IPS-20b (cell line): ENCODE measurements around the gene FANCC.
"Not testable (repeated sequence)": the region's sequence is repeated elsewhere in the genome, so short reads cannot be mapped to it uniquely, and the experiment has no call there.

ENCODE experiments used
- H3K27ac ChIP-seq: one replicate; pipeline ENCODE4 v1.5.1; 2013; ENCODE audit warnings: low read length
- H3K27me3 ChIP-seq: 2 replicates; pipeline ENCODE4 v1.6.1; 2013; ENCODE audit warnings: mild to moderate bottlenecking, low read length, inconsistent platforms; ENCODE audit not compliant: insufficient read depth
- H3K36me3 ChIP-seq: 2 replicates; pipeline ENCODE4 v1.6.1; 2013; ENCODE audit warnings: low read depth, mild to moderate bottlenecking, inconsistent platforms, low read length, moderate library complexity; ENCODE audit not compliant: insufficient read depth
- H3K4me1 ChIP-seq: 2 replicates; pipeline ENCODE4 v1.6.1; 2013; ENCODE audit warnings: mild to moderate bottlenecking, control low read depth, inconsistent platforms, low read length, moderate library complexity; ENCODE audit not compliant: insufficient read depth
- H3K4me3 ChIP-seq: 2 replicates; pipeline ENCODE4 v1.5.1; 2013; ENCODE audit warnings: mild to moderate bottlenecking, low read length, inconsistent platforms
- H3K9ac ChIP-seq: 2 replicates; pipeline ENCODE4 v1.6.1; 2013; ENCODE audit warnings: low read depth, mild to moderate bottlenecking, inconsistent platforms, low read length, moderate library complexity
- H3K9me3 ChIP-seq: 2 replicates; pipeline ENCODE4 v1.6.1; 2013; ENCODE audit warnings: mild to moderate bottlenecking, low read depth, low read length, inconsistent platforms; ENCODE audit not compliant: insufficient read depth

Gene FANCC

GRCh38 chr9:95218773-95219172 is 98.7 kb downstream of the FANCC start:
- no peaks in the 10 kb centered on the region for H3K9me3 ChIP-seq
- H3K27me3 ChIP-seq: no peaks in the 10 kb centered on the region
- H3K4me3 ChIP-seq: no peak overlapping the region
- H3K27ac ChIP-seq: no peak overlapping the region
- H3K36me3 ChIP-seq: no peaks in the 10 kb centered on the region
- peaks cover 21% of the 10 kb centered on the region; the same call in 1 of the 2 replicates for H3K4me1 ChIP-seq
- no peak overlapping the region for H3K9ac ChIP-seq

DNA sequence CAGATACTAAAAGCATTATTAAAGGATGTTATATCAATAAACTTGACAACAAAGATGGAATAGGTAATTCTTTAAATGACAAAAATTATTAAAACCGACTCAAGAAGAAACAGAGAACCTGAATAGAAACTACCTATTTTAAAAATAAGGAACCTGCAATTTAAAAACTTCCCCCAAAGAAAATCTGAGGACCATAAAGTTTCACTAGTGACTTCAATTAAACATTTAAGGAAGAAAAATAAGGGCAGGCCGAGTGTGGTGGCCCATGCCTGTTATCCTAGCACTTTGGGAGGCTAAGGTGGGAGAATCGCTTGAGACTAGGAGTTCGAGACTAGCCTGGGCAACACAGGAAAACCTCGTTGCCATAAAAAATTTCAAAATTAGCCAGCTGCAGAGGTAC is 99.6 kb downstream of the FANCC start:
- H3K36me3 ChIP-seq: no peaks in the 10 kb centered on the region

DNA sequence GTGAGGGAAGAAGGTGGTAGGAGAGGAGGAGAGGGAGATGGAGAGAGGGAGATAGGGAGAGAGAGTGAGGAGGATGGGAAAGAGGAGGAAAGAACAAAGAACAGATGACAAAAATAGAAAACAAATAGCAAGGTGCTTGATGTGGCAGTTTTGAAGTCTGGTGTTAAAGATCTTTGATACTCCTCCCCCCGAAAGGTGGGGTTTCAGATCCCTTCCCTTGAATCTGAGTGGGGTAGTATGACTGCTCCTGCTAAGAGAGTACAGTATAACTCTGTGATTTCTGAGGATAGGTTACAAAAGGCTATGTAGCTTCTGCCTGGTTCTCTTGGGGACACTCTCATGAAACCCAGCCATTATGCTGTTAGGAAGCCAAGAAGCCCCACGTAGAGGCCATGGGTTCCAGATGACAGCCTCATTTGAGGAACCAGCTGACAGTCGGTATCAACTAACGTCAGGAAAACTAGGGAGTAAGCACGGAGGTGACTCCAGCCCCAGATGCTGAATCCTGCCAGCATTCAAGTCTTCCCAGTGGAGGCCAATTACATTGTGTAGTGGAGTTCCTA is 102.1 kb downstream of the FANCC start:
- Histone ChIP-seq H3K9ac (no peak overlapping the region), H3K9me3 (no peaks in the 10 kb centered on the region), H3K36me3 (no peaks in the 10 kb centered on the region), H3K4me1 (peaks cover 21% of the 10 kb centered on the region; the same call in 1 of the 2 replicates), H3K27ac (no peak overlapping the region), H3K27me3 (no peaks in the 10 kb centered on the region), H3K4me3 (no peak overlapping the region)

More for the DNA sequence above, 99.6 kb downstream of the FANCC start:
- Histone ChIP-seq H3K9me3 (no peaks in the 10 kb centered on the region), H3K27me3 (no peaks in the 10 kb centered on the region), H3K9ac (no peak overlapping the region), H3K4me1 (peaks cover 21% of the 10 kb centered on the region; the same call in 1 of the 2 replicates), H3K27ac (no peak overlapping the region), H3K4me3 (no peak overlapping the region)

DNA sequence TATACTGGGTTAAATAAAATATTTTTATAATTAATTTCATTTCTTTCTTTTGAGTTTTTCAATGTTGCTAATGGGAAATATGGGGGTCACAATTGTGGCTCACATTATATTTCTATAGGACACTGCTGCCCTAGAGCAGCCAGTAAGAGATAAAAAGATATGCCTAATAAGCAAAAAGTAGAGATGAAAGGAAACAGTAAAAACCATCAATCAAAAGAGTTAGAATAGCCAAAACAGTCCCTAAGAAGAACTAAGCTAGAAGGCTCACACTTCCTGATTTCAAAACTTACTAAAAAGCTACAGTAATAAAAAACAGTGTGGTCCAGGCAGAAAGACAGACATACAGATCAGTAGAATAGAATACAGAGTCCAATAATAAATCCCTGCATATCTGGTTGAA is 104.4 kb downstream of the FANCC start:
- Histone ChIP-seq H3K4me3 (no peak overlapping the region), H3K9ac (no peak overlapping the region), H3K27me3 (no peaks in the 10 kb centered on the region), H3K36me3 (no peaks in the 10 kb centered on the region), H3K27ac (no peak overlapping the region), H3K4me1 (peaks cover 12% of the 10 kb centered on the region; the same call in 1 of the 2 replicates), H3K9me3 (no peaks in the 10 kb centered on the region)

DNA sequence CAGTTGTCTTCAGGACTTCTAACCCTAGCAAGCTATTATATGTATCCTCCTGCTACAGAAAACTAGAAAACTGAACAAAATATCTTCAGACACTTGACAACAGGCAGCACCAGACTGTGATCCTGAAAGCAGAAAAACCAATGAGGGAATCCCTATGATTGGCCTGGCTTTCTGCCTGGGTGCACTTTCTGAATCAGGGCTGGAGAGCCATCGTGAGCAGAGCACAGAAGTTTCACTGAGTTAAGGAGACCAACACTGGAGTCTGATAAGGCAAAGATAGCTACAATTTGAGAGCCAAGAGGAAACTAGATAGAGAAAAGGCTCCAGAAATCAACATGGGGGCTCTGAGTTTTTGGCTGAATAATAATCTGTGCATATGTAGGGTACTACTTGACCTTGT is 106.5 kb downstream of the FANCC start:
- Histone ChIP-seq H3K36me3 (no peaks in the 10 kb centered on the region), H3K27me3 (no peaks in the 10 kb centered on the region), H3K9me3 (no peaks in the 10 kb centered on the region), H3K27ac (no peak overlapping the region), H3K9ac (no peak overlapping the region), H3K4me3 (no peak overlapping the region), H3K4me1 (peaks cover 12% of the 10 kb centered on the region; the same call in 1 of the 2 replicates)

- H3K4me1 ChIP-seq: no peaks in the 10 kb centered on the region
- H3K27me3 ChIP-seq: no peaks in the 10 kb centered on the region
- H3K27ac ChIP-seq: no peak overlapping the region
- H3K9me3 ChIP-seq: no peaks in the 10 kb centered on the region
- no peak overlapping the region for H3K4me3 ChIP-seq
- no peaks in the 10 kb centered on the region for H3K36me3 ChIP-seq
- H3K9ac ChIP-seq: no peak overlapping the region
Measured at GRCh38 chr9:95207403-95207802, 110.1 kb downstream of the FANCC start.

DNA sequence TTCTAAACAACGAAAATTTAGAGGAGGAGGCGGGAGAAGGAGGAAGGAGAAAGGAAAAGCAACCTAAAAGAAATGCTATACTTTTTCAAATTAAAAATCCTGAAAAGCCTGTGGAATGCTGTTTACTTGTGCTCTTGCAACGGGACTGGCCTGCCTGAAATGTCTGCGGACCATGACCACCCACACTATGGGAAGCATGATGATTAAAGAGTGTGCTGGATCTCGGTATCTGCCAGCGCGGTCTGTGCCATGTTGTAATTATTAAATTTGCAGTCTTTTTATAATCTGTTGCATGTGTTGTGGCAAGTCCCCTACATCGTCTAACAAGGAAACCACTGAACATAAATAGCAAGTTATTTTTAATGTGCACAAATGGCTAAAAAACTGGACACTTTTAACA is 111.4 kb downstream of the FANCC start:
- H3K27ac ChIP-seq: no peak overlapping the region
- no peak overlapping the region for H3K4me3 ChIP-seq
- no peaks in the 10 kb centered on the region for H3K36me3 ChIP-seq
- H3K4me1 ChIP-seq: peaks cover 7% of the 10 kb centered on the region; the same call in 1 of the 2 replicates
- H3K9me3 ChIP-seq: no peaks in the 10 kb centered on the region
- H3K27me3 ChIP-seq: no peaks in the 10 kb centered on the region
- H3K9ac ChIP-seq: no peak overlapping the region

DNA sequence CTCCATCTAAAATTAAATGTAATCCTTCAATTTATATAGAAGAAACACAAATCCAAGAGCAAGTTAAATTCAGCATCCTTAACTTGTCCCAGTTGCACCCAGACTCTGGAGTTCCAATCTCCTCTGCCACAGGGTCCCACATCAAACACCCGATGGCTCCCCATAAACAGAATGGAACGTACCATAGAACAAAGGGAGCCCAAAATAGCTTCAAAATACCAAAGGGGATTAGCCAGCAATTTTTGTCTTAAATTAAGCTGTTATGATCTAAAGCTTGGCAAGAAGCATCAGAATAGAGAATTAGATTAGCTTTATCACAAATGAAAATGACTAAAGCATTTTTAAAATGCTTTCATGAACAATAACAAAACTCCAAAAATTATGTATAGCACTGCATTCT is 112.8 kb downstream of the FANCC start:
- Histone ChIP-seq H3K36me3 (no peaks in the 10 kb centered on the region), H3K9me3 (no peaks in the 10 kb centered on the region), H3K4me1 (peaks cover 7% of the 10 kb centered on the region; the same call in 1 of the 2 replicates), H3K4me3 (no peak overlapping the region), H3K27ac (no peak overlapping the region), H3K27me3 (no peaks in the 10 kb centered on the region), H3K9ac (no peak overlapping the region)

GRCh38 chr9:95204310-95204709 is 113.2 kb downstream of the FANCC start:
- Histone ChIP-seq H3K4me1 (peaks cover 7% of the 10 kb centered on the region; the same call in 1 of the 2 replicates), H3K27ac (no peak overlapping the region)

GRCh38 chr9:95203019-95203418 is 114.5 kb downstream of the FANCC start:
- H3K9me3 ChIP-seq, H3K4me1 ChIP-seq, H3K4me3 ChIP-seq, H3K27me3 ChIP-seq, H3K9ac ChIP-seq, H3K36me3 ChIP-seq, H3K27ac ChIP-seq: not testable (repeated sequence)

More at GRCh38 chr9:95204310-95204709, 113.2 kb downstream of the FANCC start:
- H3K9me3 ChIP-seq: no peaks in the 10 kb centered on the region
- H3K27me3 ChIP-seq: no peaks in the 10 kb centered on the region
- no peaks in the 10 kb centered on the region for H3K36me3 ChIP-seq
- no peak overlapping the region for H3K4me3 ChIP-seq
- H3K9ac ChIP-seq: no peak overlapping the region

DNA sequence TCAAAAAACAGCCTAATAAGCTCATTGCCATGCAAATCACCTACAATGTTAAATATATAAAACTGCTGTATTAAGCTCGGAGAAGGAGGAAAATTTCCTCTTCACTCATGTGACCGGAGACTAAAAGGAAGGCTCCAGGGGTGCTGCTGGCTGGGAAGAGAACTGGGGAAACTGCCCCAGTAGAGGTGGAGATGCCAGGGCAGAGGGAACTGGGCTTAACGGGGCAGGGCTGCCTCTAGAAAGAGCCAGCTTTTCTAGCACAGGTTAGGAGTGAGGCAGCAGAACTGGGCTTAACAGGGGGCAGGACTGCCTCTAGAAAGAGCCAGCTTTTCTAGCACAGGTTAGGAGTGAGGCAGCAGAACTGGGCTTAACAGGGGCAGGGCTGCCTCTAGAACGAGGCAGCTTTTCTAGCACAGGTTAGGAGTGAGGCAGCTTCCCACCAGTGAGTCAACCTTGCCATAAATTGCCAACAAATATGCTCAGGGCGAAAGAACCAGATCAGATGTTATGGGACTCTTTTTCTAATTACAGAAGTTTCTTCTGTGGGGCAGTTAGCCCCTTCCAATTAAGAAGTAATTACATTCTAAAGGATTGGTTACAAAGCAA is 115.3 kb downstream of the FANCC start:
- H3K27me3 ChIP-seq: no peaks in the 10 kb centered on the region
- H3K4me3 ChIP-seq: no peak overlapping the region
- H3K4me1 ChIP-seq: peaks cover 7% of the 10 kb centered on the region; the same call in 1 of the 2 replicates
- no peak overlapping the region for H3K9ac ChIP-seq
- H3K9me3 ChIP-seq: no peaks in the 10 kb centered on the region
- no peak overlapping the region for H3K27ac ChIP-seq
- no peaks in the 10 kb centered on the region for H3K36me3 ChIP-seq

DNA sequence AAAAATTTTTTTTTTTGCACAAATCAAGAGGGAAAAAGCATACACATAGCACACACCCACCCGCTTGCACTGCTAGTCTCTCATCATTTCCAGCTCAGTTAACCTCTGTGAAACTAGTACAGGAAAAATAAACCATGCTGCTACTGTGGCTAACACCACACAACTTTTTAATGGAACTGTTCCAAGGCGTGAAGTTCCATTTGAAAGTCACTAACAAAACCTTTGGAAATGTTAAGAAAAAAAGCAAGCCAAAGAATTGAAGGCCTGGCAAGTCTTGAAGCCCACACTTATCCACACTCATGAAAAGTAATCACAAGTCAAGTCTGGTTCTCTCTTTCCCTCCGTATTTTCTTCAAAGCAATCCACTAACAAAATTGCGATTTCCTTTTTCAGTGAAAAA is 116.3 kb downstream of the FANCC start:
- no peak overlapping the region for H3K27ac ChIP-seq
- H3K27me3 ChIP-seq: no peaks in the 10 kb centered on the region
- no peak overlapping the region for H3K4me3 ChIP-seq
- no peak overlapping the region for H3K9ac ChIP-seq
- peaks cover 7% of the 10 kb centered on the region; the same call in 1 of the 2 replicates for H3K4me1 ChIP-seq
- no peaks in the 10 kb centered on the region for H3K36me3 ChIP-seq
- no peaks in the 10 kb centered on the region for H3K9me3 ChIP-seq
